Pons (tissue), 1 donor: Measurements from ENCODE around the gene EPOP.
"Not testable (repeated sequence)": the region's sequence is repeated elsewhere in the genome, so short reads cannot be mapped to it uniquely, and the experiment has no call there.

Experiments used
- DNase-seq: peaks from one replicate; pipeline ENCODE4 v3.0.0-alpha.2; 2016; ENCODE audit warnings: low spot score

The EPOP gene

DNA sequence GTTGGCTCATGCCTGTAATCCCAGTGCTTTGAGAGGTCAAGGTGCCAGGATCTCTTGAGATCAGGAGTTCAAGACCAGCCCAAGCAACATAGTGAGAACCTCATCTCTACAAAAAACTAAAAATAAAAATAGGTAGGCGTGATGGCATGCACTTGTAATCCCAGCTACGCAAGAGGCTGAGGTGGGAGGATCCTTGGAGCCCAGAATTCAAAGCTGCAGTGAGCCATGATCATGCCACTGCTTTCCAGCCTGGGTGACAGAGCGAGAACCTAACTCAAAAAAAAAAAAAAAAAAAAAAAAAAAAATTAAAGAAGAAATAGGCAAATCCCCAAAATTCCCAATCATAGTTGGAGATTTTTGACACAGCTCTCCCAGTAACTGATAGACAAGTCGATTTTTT is 36.8 kb downstream of the EPOP start:
- DNase-seq = no peak

DNA sequence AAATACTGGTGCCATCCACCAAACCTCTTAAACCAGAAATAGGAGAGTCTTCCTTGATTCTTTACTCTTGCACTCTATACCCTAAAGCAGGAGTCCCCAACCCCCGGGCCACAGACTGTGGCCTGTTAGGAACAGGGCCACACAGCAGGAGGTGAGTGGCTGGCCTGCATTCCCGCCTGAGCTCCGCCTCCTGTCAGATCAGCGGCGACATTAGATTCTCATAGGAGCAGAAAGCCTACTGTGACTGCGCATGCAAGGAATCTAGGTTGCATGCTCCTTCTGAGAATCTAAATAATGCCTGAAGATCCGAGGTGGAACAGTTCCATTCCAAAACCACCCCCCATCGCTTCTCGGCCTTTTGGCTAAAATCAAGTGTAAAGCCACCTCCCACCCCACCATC is 38.7 kb downstream of the EPOP start:
- DNase-seq = no peak

DNA sequence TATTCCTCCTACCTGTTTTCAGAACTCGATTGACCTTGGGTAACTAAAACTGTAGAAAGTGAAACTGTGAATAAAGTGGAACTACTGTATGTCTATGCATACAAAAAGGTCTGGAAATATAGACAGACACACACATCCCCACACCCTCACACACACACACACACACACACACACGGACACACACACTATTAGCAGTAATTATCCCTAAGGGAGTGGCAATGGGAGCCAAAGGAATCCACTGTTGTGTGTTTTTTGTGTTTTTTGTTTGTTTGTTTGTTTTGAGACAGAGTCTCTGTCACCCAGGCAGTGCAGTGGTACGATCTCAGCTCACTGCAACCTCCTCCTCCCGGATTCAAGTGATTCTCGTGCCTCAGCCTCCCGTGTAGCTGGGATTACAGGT is 42.4 kb downstream of the EPOP start:
- no peak for DNase-seq

DNA sequence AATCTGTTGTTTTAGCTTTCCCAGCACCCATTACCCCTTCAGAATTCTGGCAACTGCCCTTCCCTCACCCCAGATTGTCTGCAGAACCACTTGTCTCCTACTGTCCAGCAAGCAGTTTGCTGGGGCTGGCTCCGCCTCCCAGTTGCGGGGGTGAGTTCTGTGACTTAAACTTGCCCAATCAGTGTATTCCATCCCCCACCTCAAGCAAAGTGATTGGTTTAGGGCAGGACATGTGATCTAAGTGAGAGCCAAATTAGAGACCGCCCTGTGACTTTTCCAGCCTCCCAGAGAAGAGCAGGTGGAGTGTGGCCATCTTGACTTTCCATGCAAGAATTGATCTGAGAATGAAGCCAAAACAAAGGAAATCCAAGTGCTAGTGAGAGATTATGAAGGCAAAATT is 46.3 kb downstream of the EPOP start:
- no peak for DNase-seq

DNA sequence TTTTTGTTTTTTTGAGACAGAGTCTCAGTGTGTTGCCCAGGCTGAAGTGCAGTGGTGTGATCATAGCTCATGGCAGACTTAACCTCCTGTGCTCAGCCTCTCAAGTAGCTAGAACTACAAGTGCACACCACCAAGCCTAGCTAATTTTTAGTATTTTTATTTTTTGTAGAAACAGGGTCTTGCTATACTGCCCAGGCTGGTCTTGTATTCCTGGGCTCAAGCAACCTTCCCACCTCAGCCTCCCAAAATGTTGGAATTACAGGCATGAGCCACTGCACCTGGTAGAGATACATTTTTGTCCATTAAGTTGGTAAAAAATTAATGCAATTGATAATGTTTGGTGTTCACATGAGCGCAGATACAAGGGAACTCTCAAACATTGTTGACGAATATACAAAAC is 46.8 kb downstream of the EPOP start:
- DNase-seq = no peak

DNA sequence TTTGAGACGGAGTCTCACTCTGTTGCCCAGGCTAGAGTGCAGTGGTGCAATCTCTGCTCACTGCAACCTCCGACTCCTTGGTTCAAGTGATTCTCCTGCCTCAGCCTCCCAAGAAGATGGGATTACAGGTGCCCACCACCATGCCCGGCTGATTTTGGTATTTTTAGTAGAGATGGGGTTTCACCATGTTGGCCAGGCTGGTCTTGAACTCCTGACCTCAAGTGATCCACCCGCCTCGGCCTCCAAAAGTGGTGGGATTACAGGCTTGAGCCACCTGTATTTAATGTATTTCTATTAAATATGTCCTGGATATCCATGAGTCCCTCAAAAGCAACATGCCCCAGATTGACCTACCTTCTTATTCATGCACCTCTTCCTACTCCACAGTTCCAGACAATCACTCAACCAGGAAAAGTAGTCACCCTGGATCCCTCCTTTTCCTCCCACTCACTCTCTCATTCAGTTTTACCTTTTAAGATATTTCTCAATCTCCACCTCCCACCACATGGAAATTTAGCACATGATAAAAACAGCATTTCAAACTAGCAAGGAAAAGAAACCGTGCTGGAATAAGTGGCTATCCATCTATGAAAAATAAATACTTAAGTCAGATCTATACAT is 48.0 kb downstream of the EPOP start:
- DNase-seq = not testable (repeated sequence)

DNA sequence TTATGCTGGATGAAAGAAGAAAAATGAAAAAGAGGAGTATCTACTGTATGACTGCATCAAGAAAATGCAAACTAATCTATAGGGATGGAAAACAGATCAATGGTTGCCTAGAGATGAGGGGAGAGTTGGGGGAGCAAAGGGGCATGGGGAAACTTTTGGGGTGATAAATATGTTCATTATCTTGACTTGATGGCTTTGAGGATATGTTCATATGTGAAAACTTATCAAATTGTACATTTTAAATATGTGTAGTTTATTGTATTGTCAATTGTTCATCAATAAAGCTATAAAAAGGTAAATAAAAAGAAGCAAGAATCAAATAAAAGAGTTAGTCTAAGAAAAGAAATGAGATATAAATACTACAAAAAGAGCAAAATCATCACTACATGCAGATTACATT is 49.3 kb downstream of the EPOP start:
- DNase-seq = no peak

DNA sequence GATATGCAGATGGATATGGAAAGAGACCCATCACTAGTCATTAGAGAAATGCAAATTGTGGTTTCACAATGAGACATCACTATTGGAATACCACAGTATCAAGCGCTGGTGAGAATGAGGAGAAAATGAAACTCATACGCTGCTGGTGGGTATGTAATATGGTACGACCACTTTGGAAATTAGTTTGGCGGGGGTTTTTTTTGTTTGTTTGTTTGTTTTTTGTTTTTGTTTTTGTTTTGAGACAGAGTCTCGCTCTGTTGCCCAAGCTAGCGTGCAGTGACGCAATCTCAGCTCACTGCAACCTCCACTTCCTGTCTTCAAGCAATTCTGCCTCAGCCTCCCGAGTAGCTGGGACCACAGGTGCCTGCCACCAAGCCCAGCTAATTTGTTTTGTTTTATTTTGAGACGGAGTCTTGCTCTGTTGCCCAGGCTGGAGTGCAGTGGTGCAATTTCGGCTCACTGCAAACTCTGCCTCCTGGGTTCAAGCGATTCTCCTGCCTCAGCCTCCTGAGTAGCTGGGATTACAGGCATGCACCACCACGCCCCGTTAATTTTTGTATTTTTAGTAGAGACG is 49.9 kb downstream of the EPOP start:
- not testable (repeated sequence) for DNase-seq
